UCSD-AML1 (cell line): ENCODE results near the gene PIGH.

Experiments used
- DNase-seq: peaks from one replicate; lab custom pipeline; 2025; ENCODE audit not compliant: unreplicated experiment; lab: John Stamatoyannopoulos, UW

The PIGH gene

DNA sequence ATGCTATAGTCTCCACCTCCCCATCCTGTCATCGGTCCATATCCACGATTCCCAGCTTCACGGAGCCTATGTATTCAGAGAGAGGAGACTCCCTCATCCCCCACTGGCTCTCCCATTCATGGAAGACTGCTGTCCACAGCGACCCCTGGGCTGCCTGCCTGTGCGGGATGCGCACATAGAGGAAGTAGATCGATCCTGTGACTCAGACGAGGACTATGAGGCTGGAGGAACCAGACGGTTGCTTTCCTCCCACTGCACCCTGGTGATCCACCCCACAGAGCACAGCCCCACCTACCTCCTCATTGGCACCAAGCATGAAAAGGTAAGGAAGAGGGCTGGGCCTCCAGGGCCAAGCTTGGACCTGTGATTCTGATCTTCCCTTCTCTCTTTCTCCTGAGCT lies 24.4 kb downstream of the PIGH start:
- peak; percentile 30 for DNase-seq

DNA sequence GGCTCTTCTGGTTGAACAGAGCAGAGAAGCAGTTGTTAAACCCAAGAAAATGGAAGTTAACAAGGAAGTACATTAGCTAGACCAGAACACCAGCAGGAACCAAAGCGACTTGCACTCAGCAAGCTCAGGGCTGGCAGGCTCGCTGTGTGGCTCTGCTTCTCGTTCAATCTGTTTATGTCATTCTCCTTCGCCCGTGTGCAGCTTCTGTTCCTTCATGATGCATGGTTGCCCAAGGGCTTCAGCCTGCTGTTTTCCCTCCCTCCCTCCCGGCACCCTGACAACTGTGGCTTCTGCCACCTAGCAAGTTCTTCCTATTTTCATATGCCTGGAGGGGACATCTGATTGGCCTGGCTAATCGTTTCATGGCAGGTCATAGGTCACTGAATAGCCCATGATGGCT lies 25.3 kb downstream of the PIGH start:
- DNase-seq: no peak

DNA sequence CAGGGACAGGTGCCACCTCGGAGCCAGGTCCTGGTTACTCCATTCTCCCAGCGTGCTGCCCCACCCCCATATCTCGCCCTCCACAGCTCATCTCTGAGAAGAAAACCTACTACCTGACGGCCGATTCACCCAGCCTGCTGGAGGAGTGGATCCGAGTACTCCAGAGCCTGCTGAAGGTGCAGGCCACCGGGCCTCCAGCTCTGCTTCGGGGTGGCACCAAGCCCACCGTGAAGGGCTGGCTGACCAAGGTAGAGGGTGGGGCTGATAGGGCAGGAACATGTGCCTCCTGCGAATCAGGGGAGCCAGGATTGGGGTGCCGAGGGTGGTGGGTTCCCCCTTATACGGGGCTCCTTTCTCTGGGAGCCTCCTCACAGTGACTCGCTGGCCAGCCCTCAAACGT lies 25.9 kb downstream of the PIGH start:
- no peak for DNase-seq

DNA sequence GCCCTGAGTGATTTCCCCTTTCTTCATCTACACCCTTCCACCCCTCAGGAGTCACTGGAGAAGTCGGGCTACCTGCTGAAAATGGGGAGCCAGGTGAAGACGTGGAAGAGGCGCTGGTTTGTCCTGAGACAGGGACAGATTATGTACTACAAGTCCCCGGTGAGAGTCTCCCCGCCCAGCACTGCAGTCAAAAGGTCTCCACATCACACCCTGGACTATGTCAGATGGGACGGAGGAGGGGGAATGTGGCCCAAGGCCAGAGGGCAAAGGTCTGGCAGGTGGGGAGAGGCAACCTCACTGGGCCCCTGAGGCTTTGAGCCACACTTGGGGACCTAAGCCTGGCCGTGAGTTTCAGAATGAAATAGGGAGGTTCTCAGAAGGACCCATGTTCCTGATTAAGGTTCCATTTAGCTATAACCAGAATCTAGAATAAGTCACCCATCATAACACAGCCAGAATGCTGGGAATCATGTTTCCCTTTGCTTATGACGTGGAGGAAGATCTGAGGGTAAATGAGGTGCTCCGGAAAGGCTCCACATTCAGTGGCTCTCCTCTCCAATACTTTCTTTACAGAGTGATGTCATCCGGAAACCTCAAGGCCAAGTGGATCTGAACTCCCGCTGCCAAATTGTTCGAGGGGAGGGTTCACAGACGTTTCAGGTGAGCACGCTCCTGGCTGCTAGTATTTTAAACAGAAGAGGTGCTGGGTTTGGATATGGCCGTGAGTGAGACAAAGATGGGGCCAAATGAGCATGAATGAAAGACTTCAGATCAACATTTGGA lies 26.6 kb downstream of the PIGH start:
- DNase-seq: no peak

GRCh38 chr14:67572608-67573007 lies 27.5 kb downstream of the PIGH start:
- no peak for DNase-seq

GRCh38 chr14:67571991-67572323 lies 28.1 kb downstream of the PIGH start:
- no peak for DNase-seq

DNA sequence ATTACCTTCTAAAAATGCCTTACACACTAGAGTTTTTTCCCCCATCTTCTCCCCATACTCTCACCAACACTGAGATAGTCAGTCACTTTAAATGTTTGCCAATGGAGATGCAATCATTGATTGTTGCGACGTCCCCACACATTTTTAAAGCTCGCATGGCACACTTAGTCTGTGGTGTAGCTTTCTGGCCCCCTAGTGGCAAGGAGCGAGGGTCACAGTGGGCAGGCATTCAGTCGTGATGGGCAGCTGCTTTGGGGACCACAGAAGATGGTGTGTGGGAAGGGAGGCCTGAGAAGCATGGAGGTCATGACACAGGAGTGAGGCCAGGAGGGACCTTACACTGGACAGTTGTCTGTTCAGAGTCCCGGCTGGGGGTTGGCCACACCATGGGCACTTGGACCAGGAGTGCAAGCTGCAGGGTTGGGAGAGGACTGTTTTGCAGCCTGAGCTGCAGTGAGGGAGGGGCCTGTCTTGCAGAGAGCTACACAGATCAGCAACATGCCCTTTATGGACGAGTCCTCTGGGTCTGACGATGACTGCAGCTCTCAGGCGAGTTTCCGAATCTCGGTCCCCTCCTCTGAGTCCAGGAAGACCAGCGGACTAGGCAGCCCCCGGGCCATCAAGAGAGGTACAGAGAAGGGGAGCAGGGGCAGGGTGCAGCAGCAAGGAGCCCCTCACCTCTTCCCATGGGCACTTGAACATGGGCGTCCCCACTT lies 28.6 kb downstream of the PIGH start:
- DNase-seq: peak; percentile 59

- no peak for DNase-seq
Measured at GRCh38 chr14:67570453-67570852, 29.6 kb downstream of the PIGH start.

- no peak for DNase-seq
Measured at GRCh38 chr14:67569651-67570290, 30.3 kb downstream of the PIGH start.

DNA sequence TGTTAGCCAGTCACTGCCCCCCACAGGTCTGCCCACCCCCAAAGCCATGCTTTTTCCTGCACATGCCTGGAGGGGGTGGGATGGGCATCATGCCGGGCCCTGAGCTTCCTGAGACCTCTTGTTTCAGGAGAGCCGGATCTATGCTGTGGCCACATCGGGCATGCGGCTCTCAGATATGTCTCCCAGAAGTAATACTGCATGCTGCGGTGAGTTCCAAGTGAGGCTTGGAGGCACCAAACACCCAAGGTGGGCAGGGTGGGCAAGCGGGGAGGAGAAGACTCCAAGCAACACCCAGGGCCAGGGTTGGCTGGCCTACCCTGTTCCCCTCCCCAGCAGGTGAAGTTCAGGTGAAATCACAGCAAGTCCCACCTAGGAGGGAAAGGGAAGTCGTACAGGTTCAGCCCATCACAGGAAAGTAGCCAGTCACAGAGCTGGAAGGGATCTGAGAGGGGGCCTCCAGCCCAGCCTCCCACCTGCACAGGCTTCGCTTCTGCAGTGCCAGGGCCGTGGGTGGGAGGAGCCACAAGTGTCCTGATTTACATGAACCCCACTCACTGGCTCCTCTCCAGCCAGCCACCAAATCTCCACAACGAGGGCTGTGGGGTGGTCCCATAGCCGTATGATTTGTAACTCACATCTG lies 30.9 kb downstream of the PIGH start:
- DNase-seq: no peak

- DNase-seq: no peak
Measured at GRCh38 chr14:67567654-67568053, 32.4 kb downstream of the PIGH start.

- DNase-seq: no peak
Measured at GRCh38 chr14:67566908-67567307, 33.2 kb downstream of the PIGH start.

GRCh38 chr14:67564236-67564635 lies 35.8 kb downstream of the PIGH start:
- no peak for DNase-seq

- no peak for DNase-seq
Measured at GRCh38 chr14:67562776-67563150, 37.3 kb downstream of the PIGH start.

GRCh38 chr14:67562025-67562775 lies 37.9 kb downstream of the PIGH start:
- DNase-seq: no peak

DNA sequence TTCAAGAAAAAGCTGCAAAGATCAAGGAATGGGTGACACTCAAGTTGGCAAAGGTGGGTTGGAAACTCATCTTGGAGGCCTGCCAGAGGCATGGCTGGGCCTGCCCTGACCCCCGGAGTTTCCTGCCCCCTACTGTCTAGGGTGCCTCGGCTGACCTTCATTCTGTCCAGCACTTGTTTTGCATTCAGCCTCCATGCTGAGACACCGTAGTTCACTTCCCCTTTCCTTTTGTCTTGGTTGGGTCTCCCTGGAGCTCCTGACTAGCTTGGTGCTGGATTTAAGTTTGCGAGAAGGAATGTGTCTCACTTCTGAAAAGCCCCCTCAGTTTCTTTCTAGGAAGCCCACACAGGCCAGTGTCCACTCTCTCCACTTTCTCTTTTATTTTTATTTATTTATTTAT lies 40.4 kb downstream of the PIGH start:
- no peak for DNase-seq

GRCh38 chr14:67557656-67558055 lies 42.4 kb downstream of the PIGH start:
- no peak for DNase-seq

- DNase-seq: no peak
Measured at GRCh38 chr14:67557118-67557517, 43.0 kb downstream of the PIGH start.

DNA sequence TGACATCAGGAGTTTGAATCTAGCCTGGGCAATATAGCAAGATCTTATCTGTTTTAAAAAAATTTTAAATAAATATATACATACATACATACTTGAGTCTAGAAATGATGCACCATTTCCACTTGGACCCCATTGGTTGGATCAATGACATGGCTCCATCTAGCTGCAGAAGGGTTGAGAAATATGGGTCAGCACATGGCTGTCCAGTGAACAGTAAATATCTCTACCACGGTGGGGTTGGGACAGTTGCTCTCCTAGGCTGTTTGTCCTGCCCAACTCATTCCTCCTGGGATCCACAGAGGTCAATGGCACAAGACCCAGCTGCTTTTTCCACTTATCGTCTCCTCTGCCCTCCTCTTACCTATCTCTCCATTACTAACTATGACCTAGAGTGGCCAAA lies 43.4 kb downstream of the PIGH start:
- no peak for DNase-seq

DNA sequence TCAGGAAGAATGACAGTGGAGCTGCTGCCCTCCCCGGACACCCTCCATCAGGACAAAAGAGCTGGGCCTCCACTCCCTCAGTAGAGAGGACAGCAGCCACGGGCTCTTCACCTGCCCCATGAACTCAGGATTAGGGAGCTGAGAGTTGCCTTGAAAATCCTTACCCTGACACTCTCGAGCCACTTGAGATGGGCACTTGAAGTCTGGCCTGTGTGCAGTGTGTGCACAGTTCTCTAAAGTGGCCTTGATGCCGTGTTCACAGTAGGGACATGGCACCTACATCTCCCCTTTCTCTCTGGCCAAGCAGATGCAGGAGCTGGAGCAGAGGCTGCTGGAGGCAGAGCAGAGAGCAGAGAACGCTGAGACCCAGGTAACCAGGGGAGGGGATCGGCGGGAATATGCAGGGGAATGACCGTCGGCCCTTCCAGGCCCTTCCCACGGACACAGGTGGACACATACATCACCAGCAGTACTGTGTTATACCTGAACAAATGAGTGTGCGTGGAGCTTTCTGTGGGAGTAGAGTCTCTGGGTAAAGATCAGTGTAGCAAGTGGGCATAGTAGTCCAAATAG lies 44.5 kb downstream of the PIGH start:
- no peak for DNase-seq

DNA sequence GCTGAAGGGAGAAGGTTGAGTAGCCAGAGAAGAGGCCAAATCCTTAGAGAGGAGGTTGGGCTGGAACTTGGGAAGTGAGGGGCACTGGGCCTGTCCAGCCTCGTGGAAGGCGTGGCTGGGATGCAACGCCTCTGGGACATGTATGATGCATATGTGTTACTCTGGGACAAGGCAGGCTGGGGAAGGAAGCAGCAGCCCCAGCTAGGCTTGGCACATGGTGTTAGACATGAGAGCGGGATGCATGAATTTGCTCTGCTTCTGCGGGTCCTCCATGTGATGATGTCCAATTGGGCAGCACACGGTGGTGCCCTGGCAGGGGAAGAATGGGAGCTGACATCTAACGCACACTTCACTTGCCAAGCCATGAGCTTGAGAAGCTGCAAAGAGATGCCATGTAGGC lies 45.7 kb downstream of the PIGH start:
- no peak for DNase-seq
